Endothelial cell of umbilical vein (primary cell): ENCODE data around the gene UROC1. TPM values are rescaled to one million over a fixed set of nuclear protein-coding genes. Genes with fewer than 3 reads are reported as not detected.

ENCODE experiments used
- BruUV-seq: library from RNA; stranded (reverse); fragments of 400-500 nt; replicated peaks from 2 replicates; lab custom pipeline; 2021; lab: Mats Ljungman, UMichigan
- CTCF ChIA-PET: fragments of 300-600, 350-600 bp; sonication (Branson Sonifier 250); formaldehyde crosslinking; loops from one replicate; lab custom pipeline; 2021; ENCODE audit warnings: antibody characterized with exemption, inconsistent platforms; lab: Charles Lee
- POLR2A ChIA-PET: fragments of 300-600, 350-600 bp; sonication (Branson Sonifier 250); formaldehyde crosslinking; loops from one replicate; lab custom pipeline; 2021; ENCODE audit warnings: antibody characterized with exemption, inconsistent platforms; lab: Charles Lee
- DNase-seq: peaks from one replicate; pipeline ENCODE4 v3.0.0-alpha.2; 2011; ENCODE audit warnings: low read depth, low spot score
- FAIRE-seq: peaks from 2 replicates; lab custom pipeline; 2011; peaks lifted over from hg19 to GRCh38; lab: Jason Lieb, UNC
- H2AFZ ChIP-seq: 2 replicates; pipeline ENCODE4 v1.6.0; 2012; ENCODE audit warnings: low read depth, low read length, control low read depth, inconsistent platforms
- H3K27ac ChIP-seq: 2 replicates; pipeline ENCODE4 v1.5.1; 2011; ENCODE audit warnings: low read depth, mild to moderate bottlenecking, control low read depth, low read length, moderate library complexity; ENCODE audit not compliant: insufficient read depth
- H3K27me3 ChIP-seq, 2 experiments: 2 replicates each; pipeline versions ENCODE4 v1.6.0 to v1.6.1; 2011; ENCODE audit warnings: low read length in 2 of 2, mixed read lengths in 1 of 2; ENCODE audit not compliant: control insufficient read depth in 2 of 2, insufficient read depth in 2 of 2
- H3K36me3 ChIP-seq, 2 experiments: 2 replicates in 1 of 2; 3 replicates in 1 of 2; pipeline ENCODE4 v1.5.1; 2011; ENCODE audit warnings: low read length in 2 of 2, mild to moderate bottlenecking in 1 of 2, moderate library complexity in 1 of 2; ENCODE audit not compliant: control insufficient read depth in 2 of 2, insufficient read depth in 2 of 2; ENCODE audit errors: extremely low read depth in 1 of 2
- H3K4me1 ChIP-seq: 3 replicates; pipeline ENCODE4 v1.5.1; 2011; ENCODE audit warnings: mild to moderate bottlenecking, low read length; ENCODE audit not compliant: control insufficient read depth, insufficient read depth; ENCODE audit errors: extremely low read depth
- H3K4me2 ChIP-seq: 2 replicates; pipeline ENCODE4 v1.6.1; 2011; ENCODE audit warnings: low read length, control low read depth, mixed read lengths; ENCODE audit not compliant: insufficient read depth
- H3K4me3 ChIP-seq, 3 experiments: fragments of 200-600 bp in 1 of 3; sonication (generic), shearing (Covaris generic) in 1 of 3; replicated peaks in 1 of 3; 2 replicates each; pipeline ENCODE4 v1.5.1; 2011 to 2016; ENCODE audit warnings: control low read depth in 3 of 3, low read length in 3 of 3, mild to moderate bottlenecking in 2 of 3, inconsistent platforms in 1 of 3, low read depth in 1 of 3, moderate library complexity in 1 of 3; ENCODE audit not compliant: insufficient read depth in 1 of 3
- H3K79me2 ChIP-seq: 2 replicates; pipeline ENCODE4 v1.6.0; 2012; ENCODE audit warnings: low read length, inconsistent platforms; ENCODE audit not compliant: control insufficient read depth, insufficient read depth
- H3K9ac ChIP-seq: replicated peaks from 2 replicates; pipeline ENCODE3; 2011; ENCODE audit warnings: low read length, control low read depth; ENCODE audit not compliant: insufficient read depth; ENCODE audit errors: extremely low read depth
- H3K9me1 ChIP-seq: replicated peaks from 3 replicates; pipeline ENCODE4 v1.6.0; 2011; ENCODE audit warnings: mild to moderate bottlenecking, low read length; ENCODE audit not compliant: control insufficient read depth, insufficient read depth; ENCODE audit errors: extremely low read depth
- H3K9me3 ChIP-seq: replicated peaks from 2 replicates; pipeline ENCODE4 v1.5.1; 2012; ENCODE audit warnings: low read length, inconsistent platforms; ENCODE audit not compliant: control insufficient read depth, insufficient read depth
- H4K20me1 ChIP-seq: replicated peaks from 2 replicates; pipeline ENCODE3; 2011; ENCODE audit warnings: mild to moderate bottlenecking, low read length; ENCODE audit not compliant: control insufficient read depth, insufficient read depth; ENCODE audit errors: extremely low read depth
- EZH2 ChIP-seq: IDR thresholded peaks from 2 replicates; pipeline ENCODE4 v1.6.1; 2012; ENCODE audit warnings: borderline replicate concordance, low read depth, mild to moderate bottlenecking, moderate library complexity, low read length, inconsistent platforms; ENCODE audit not compliant: severe bottlenecking
- FOS ChIP-seq: IDR thresholded peaks from 2 replicates; pipeline ENCODE4 v1.6.1; 2011; ENCODE audit warnings: mild to moderate bottlenecking, low read length, moderate library complexity, borderline replicate concordance; ENCODE audit not compliant: insufficient read depth
- GATA2 ChIP-seq: IDR thresholded peaks from 2 replicates; pipeline ENCODE4 v1.7.0; 2011; ENCODE audit warnings: low read depth, mild to moderate bottlenecking, moderate library complexity, mixed read lengths, low read length; ENCODE audit not compliant: insufficient read length, insufficient read depth
- JUN ChIP-seq: IDR thresholded peaks from 2 replicates; pipeline ENCODE4 v1.6.1; 2011; ENCODE audit warnings: borderline replicate concordance, low read depth; ENCODE audit not compliant: insufficient read length, insufficient read depth
- MYC ChIP-seq: IDR thresholded peaks from one replicate; pipeline ENCODE4 v1.6.1; 2011; ENCODE audit warnings: mild to moderate bottlenecking, low read depth, low read length
- POLR2A ChIP-seq: IDR thresholded peaks from 2 replicates; pipeline ENCODE4 v1.6.1; 2012; ENCODE audit warnings: low read depth, mild to moderate bottlenecking, control low read depth, low read length
- POLR2AphosphoS5 ChIP-seq: IDR thresholded peaks from 2 replicates; pipeline ENCODE4 v1.6.1; 2012; ENCODE audit warnings: low read depth, mild to moderate bottlenecking, control low read depth, low read length, moderate library complexity; ENCODE audit not compliant: insufficient read depth
- dilution Hi-C: fragments of 300-500 bp; cut with MboI; formaldehyde crosslinking; loops from one replicate; pipeline ENCODE4 v1.15.0; 2019; ENCODE audit warnings: low sequenced_read_pairs; ENCODE audit not compliant: extremely low pct_ligation_motif_present
- intact Hi-C: fragments of 100-400 bp; cut with micrococcal nuclease; formaldehyde crosslinking; loops from one replicate; pipeline ENCODE4 v1.10.0; 2022
- polyA plus RNA-seq, 4 experiments: library from polyadenylated mRNA; depleted of rRNA in 3 of 4; stranded (reverse) in 3 of 4; unstranded in 1 of 4; fragments of >200 nt; gene quantifications; 2 replicates each; pipeline versions ENCODE4 v1.2.1 to v1.2.3, GENCODE V29; 2011 to 2012; ENCODE audit warnings: missing spikeins in 1 of 4
- total RNA-seq: library from RNA; stranded (reverse); gene quantifications from 2 replicates; pipeline ENCODE4 v1.2.3, GENCODE V29; 2021
- TF ChIP-seq, protein P1 (sequence below), 2 donors: IDR thresholded peaks; 1 replicate in 1 of 2; 2 replicates in 1 of 2; pipeline ENCODE4 v1.5.1; 2011; ENCODE audit warnings: low read length in 2 of 2, mild to moderate bottlenecking in 2 of 2, moderate library complexity in 2 of 2, control low read depth in 1 of 2, inconsistent platforms in 1 of 2, low read depth in 1 of 2; ENCODE audit not compliant: insufficient read depth in 1 of 2; ENCODE audit errors: extremely low read depth in 1 of 2
- TF ChIP-seq, protein P2 (sequence below): IDR thresholded peaks from 2 replicates; pipeline ENCODE4 v1.6.1; 2011; ENCODE audit not compliant: insufficient read depth, insufficient read length

UROC1 gene
- total and polyA plus RNA-seq, 2 donors (not counting 3 experiments of a cell fraction or from before 2014, with no cell fraction given), result not detected

DNA sequence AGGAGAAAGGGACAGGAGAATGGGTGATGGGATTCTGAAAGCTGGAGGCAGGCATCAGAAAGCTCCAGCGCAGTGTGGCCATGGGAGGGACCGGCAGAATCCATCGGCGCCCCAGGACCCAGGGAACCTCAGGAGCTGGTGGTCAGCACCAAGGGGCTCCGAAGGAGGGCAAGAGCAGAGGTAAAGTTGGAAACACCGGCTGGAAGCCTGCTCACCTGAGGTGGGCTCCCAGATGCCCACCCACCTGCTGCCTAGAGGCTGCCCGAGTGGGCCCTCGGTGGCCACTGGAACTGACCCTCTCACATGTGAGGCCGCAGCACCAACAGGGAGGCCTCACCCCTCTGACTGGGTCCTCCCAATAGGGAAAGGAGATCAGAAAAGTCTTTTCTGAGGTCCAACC lies 31.6 kb downstream of the UROC1 start:
- no peak for FAIRE-seq
- Histone ChIP-seq H3K4me1 (peaks cover 15% of the 10 kb centered on the region), H2AFZ (no peak overlapping the region), H3K4me3 (no peak overlapping the region), H4K20me1 (no peaks in the 10 kb centered on the region), H3K4me2 (no peak overlapping the region), H3K9ac (no peak overlapping the region), H3K9me1 (no peaks in the 10 kb centered on the region), H3K27ac (no peak overlapping the region), H3K9me3 (no peaks in the 10 kb centered on the region), H3K36me3 (no peaks in the 10 kb centered on the region), H3K79me2 (no peaks in the 10 kb centered on the region), H3K27me3 (peaks cover 0 to 1% of the 10 kb centered on the region in 2 experiments)
- dilution Hi-C loops, result no loop called here
- no peak for DNase-seq
- TF ChIP-seq, protein P1, sequence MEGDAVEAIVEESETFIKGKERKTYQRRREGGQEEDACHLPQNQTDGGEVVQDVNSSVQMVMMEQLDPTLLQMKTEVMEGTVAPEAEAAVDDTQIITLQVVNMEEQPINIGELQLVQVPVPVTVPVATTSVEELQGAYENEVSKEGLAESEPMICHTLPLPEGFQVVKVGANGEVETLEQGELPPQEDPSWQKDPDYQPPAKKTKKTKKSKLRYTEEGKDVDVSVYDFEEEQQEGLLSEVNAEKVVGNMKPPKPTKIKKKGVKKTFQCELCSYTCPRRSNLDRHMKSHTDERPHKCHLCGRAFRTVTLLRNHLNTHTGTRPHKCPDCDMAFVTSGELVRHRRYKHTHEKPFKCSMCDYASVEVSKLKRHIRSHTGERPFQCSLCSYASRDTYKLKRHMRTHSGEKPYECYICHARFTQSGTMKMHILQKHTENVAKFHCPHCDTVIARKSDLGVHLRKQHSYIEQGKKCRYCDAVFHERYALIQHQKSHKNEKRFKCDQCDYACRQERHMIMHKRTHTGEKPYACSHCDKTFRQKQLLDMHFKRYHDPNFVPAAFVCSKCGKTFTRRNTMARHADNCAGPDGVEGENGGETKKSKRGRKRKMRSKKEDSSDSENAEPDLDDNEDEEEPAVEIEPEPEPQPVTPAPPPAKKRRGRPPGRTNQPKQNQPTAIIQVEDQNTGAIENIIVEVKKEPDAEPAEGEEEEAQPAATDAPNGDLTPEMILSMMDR (IDR thresholded peaks at IDR 0.05; ENCODE audit: extremely low read depth in 1 of 2, insufficient read depth in 1 of 2, low read depth in 1 of 2, low read length in 2 of 2), result no peak
- TF ChIP-seq FOS (no peak), POLR2AphosphoS5 (no peak), POLR2A (no peak), EZH2 (no peak), GATA2 (no peak), JUN (no peak), MYC (no peak)
- TF ChIP-seq, protein P2, sequence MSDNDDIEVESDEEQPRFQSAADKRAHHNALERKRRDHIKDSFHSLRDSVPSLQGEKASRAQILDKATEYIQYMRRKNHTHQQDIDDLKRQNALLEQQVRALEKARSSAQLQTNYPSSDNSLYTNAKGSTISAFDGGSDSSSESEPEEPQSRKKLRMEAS, result no peak
- ChIA-PET POLR2A (no interaction called here), CTCF (no interaction called here)
- no TSS peak for BruUV-seq
- intact Hi-C loops, result no loop called here
